GM23338 (cell line): ENCODE measurements around the gene PDCD10.

Source experiments
- CTCF ChIP-seq, 2 experiments: fragments of 200-600 bp in 1 of 2; sonication (generic) in 1 of 2; conservative IDR thresholded peaks; 2 replicates each; pipeline versions ENCODE4 v1.5.1 to v1.6.1; 2016 to 2017; ENCODE audit warnings: antibody characterized with exemption in 2 of 2, low read depth in 2 of 2, mild to moderate bottlenecking in 2 of 2, moderate library complexity in 1 of 2
- EZH2 ChIP-seq: fragments of 200-600 bp; sonication (generic); IDR thresholded peaks from one replicate; pipeline ENCODE4 v1.8.0; 2017; ENCODE audit warnings: antibody characterized with exemption, mild to moderate bottlenecking, low read depth; ENCODE audit not compliant: unreplicated experiment

GRCh38 chr3:167780214-167780883 is 45.7 kb upstream of the PDCD10 start:
- TF ChIP-seq EZH2 = no peak
- no peak for TF ChIP-seq CTCF (conservative IDR thresholded peaks at IDR 0.05; ENCODE audit: low read depth in 2 of 2)
